ENCODE measurements around the gene ATP1A1.

The ATP1A1 gene

GRCh38 chr1:116408193-116408592, 35.1 kb downstream of the ATP1A1 start:
- Histone ChIP-seq H3K4me3 (ENCODE audit: insufficient read depth in 1 of 2, low read depth in 1 of 2, low read length in 2 of 2) (no peak overlapping the region), H3K14ac (ENCODE audit: low read length in 2 of 2) (no peak overlapping the region), H3K23ac (ENCODE audit: low read length in 2 of 2) (no peak overlapping the region), H2BK12ac (ENCODE audit: low read length in 2 of 2) (no peak overlapping the region), H3K27ac (ENCODE audit: low read length, poor library complexity, severe bottlenecking) (no peak overlapping the region), H3K4ac (ENCODE audit: low read depth in 1 of 2, low read length in 2 of 2) (no peak overlapping the region), H3K79me1 (replicated peaks; ENCODE audit: low read length, poor library complexity, severe bottlenecking) (peaks cover 10% of the 10 kb centered on the region), H2BK5ac (ENCODE audit: low read depth, low read length, poor library complexity, severe bottlenecking) (no peak overlapping the region), H3K18ac (ENCODE audit: low read depth in 1 of 2, low read length in 2 of 2) (no peak overlapping the region), H3K9ac (ENCODE audit: low read length) (no peak overlapping the region), H2BK15ac (ENCODE audit: low read depth, poor library complexity, severe bottlenecking) (no peak overlapping the region), H4K91ac (ENCODE audit: low read length) (no peak overlapping the region), H3K4me2 (ENCODE audit: low read length, poor library complexity, severe bottlenecking) (no peak overlapping the region), H2BK120ac (ENCODE audit: low read depth, low read length) (no peak overlapping the region), H3K4me1 (ENCODE audit: control insufficient read depth, insufficient read depth, low read depth, low read length) (peaks cover 8% of the 10 kb centered on the region), H3K36me3 (ENCODE audit: control insufficient read depth in 1 of 2, insufficient read depth in 2 of 2, low read depth in 1 of 2, low read length in 2 of 2) (peaks cover 45 to 61% of the 10 kb centered on the region in 2 experiments), H4K8ac (ENCODE audit: low read length) (no peak overlapping the region), H3K27me3 (ENCODE audit: control insufficient read depth in 1 of 2, insufficient read depth in 1 of 2, low read length in 2 of 2) (no peaks in the 10 kb centered on the region), H3K9me3 (ENCODE audit: control insufficient read depth, low read length) (no peaks in the 10 kb centered on the region), H2AFZ (ENCODE audit: low read depth, low read length) (no peak overlapping the region), H2AK5ac (ENCODE audit: low read length, severe bottlenecking) (no peak overlapping the region)
- DNase-seq = no peak
- WGBS = 95% methylated on average over 2 of the region's 2 CpGs

GRCh38 chr1:116408803-116409720, 36.0 kb downstream of the ATP1A1 start:
- H3K9ac ChIP-seq (ENCODE audit: low read length) = no peak overlapping the region
- no peak for DNase-seq
- H3K4me3 ChIP-seq (ENCODE audit: insufficient read depth in 1 of 2, low read depth in 1 of 2, low read length in 2 of 2) = no peak overlapping the region
- H4K8ac ChIP-seq (ENCODE audit: low read length) = no peak overlapping the region
- 96% methylated on average over 11 of the region's 13 CpGs for WGBS
- no peak overlapping the region for H3K18ac ChIP-seq (ENCODE audit: low read depth in 1 of 2, low read length in 2 of 2)
- no peaks in the 10 kb centered on the region for H3K27me3 ChIP-seq (ENCODE audit: control insufficient read depth in 1 of 2, insufficient read depth in 1 of 2, low read length in 2 of 2)
- peaks cover 44 to 53% of the 10 kb centered on the region in 2 experiments for H3K36me3 ChIP-seq (ENCODE audit: control insufficient read depth in 1 of 2, insufficient read depth in 2 of 2, low read depth in 1 of 2, low read length in 2 of 2)
- no peak overlapping the region for H2BK5ac ChIP-seq (ENCODE audit: low read depth, low read length, poor library complexity, severe bottlenecking)
- no peak overlapping the region for H3K14ac ChIP-seq (ENCODE audit: low read length in 2 of 2)
- no peak overlapping the region for H2AFZ ChIP-seq (ENCODE audit: low read depth, low read length)
- no peaks in the 10 kb centered on the region for H3K9me3 ChIP-seq (ENCODE audit: control insufficient read depth, low read length)
- H3K4me2 ChIP-seq (ENCODE audit: low read length, poor library complexity, severe bottlenecking) = no peak overlapping the region
- H4K91ac ChIP-seq (ENCODE audit: low read length) = no peak overlapping the region
- no peak overlapping the region for H2BK15ac ChIP-seq (ENCODE audit: low read depth, poor library complexity, severe bottlenecking)
- H2AK5ac ChIP-seq (ENCODE audit: low read length, severe bottlenecking) = no peak overlapping the region
- H3K79me1 ChIP-seq (replicated peaks; ENCODE audit: low read length, poor library complexity, severe bottlenecking) = peaks cover 10% of the 10 kb centered on the region
- no peak overlapping the region for H2BK120ac ChIP-seq (ENCODE audit: low read depth, low read length)
- H3K27ac ChIP-seq (ENCODE audit: low read length, poor library complexity, severe bottlenecking) = no peak overlapping the region
- peaks cover 8% of the 10 kb centered on the region for H3K4me1 ChIP-seq (ENCODE audit: control insufficient read depth, insufficient read depth, low read depth, low read length)
- H2BK12ac ChIP-seq (ENCODE audit: low read length in 2 of 2) = no peak overlapping the region
- H3K23ac ChIP-seq (ENCODE audit: low read length in 2 of 2) = no peak overlapping the region
- no peak overlapping the region for H3K4ac ChIP-seq (ENCODE audit: low read depth in 1 of 2, low read length in 2 of 2)

GRCh38 chr1:116409751-116410191, 36.7 kb downstream of the ATP1A1 start:
- Histone ChIP-seq H3K18ac (ENCODE audit: low read depth in 1 of 2, low read length in 2 of 2) (no peak overlapping the region), H2BK120ac (ENCODE audit: low read depth, low read length) (no peak overlapping the region), H3K4me1 (ENCODE audit: control insufficient read depth, insufficient read depth, low read depth, low read length) (peaks cover 5% of the 10 kb centered on the region), H2AFZ (ENCODE audit: low read depth, low read length) (no peak overlapping the region), H3K27ac (ENCODE audit: low read length, poor library complexity, severe bottlenecking) (no peak overlapping the region), H3K79me1 (replicated peaks; ENCODE audit: low read length, poor library complexity, severe bottlenecking) (peaks cover 10% of the 10 kb centered on the region), H4K91ac (ENCODE audit: low read length) (no peak overlapping the region), H3K4me2 (ENCODE audit: low read length, poor library complexity, severe bottlenecking) (no peak overlapping the region), H2BK15ac (ENCODE audit: low read depth, poor library complexity, severe bottlenecking) (no peak overlapping the region), H3K23ac (ENCODE audit: low read length in 2 of 2) (no peak overlapping the region), H2BK12ac (ENCODE audit: low read length in 2 of 2) (no peak overlapping the region), H3K27me3 (ENCODE audit: control insufficient read depth in 1 of 2, insufficient read depth in 1 of 2, low read length in 2 of 2) (no peaks in the 10 kb centered on the region), H3K4me3 (ENCODE audit: insufficient read depth in 1 of 2, low read depth in 1 of 2, low read length in 2 of 2) (no peak overlapping the region), H3K4ac (ENCODE audit: low read depth in 1 of 2, low read length in 2 of 2) (no peak overlapping the region), H2AK5ac (ENCODE audit: low read length, severe bottlenecking) (no peak overlapping the region), H3K36me3 (ENCODE audit: control insufficient read depth in 1 of 2, insufficient read depth in 2 of 2, low read depth in 1 of 2, low read length in 2 of 2) (peaks cover 37 to 46% of the 10 kb centered on the region in 2 experiments), H3K14ac (ENCODE audit: low read length in 2 of 2) (no peak overlapping the region), H3K9ac (ENCODE audit: low read length) (no peak overlapping the region), H2BK5ac (ENCODE audit: low read depth, low read length, poor library complexity, severe bottlenecking) (no peak overlapping the region), H4K8ac (ENCODE audit: low read length) (no peak overlapping the region), H3K9me3 (ENCODE audit: control insufficient read depth, low read length) (no peaks in the 10 kb centered on the region)
- DNase-seq = no peak
- WGBS = 79% methylated on average over 8 of the region's 8 CpGs

GRCh38 chr1:116411784-116412479, 38.9 kb downstream of the ATP1A1 start:
- H3K14ac ChIP-seq (ENCODE audit: low read length in 2 of 2) = no peak overlapping the region
- no peak overlapping the region for H2BK120ac ChIP-seq (ENCODE audit: low read depth, low read length)
- H3K9me3 ChIP-seq (ENCODE audit: control insufficient read depth, low read length) = no peaks in the 10 kb centered on the region
- H3K27me3 ChIP-seq (ENCODE audit: control insufficient read depth in 1 of 2, insufficient read depth in 1 of 2, low read length in 2 of 2) = no peaks in the 10 kb centered on the region
- H3K4ac ChIP-seq (ENCODE audit: low read depth in 1 of 2, low read length in 2 of 2) = no peak overlapping the region
- H3K27ac ChIP-seq (ENCODE audit: low read length, poor library complexity, severe bottlenecking) = no peak overlapping the region
- no peak overlapping the region for H2AFZ ChIP-seq (ENCODE audit: low read depth, low read length)
- no peak overlapping the region for H4K91ac ChIP-seq (ENCODE audit: low read length)
- no peak overlapping the region for H3K23ac ChIP-seq (ENCODE audit: low read length in 2 of 2)
- H3K9ac ChIP-seq (ENCODE audit: low read length) = no peak overlapping the region
- peaks cover 5% of the 10 kb centered on the region for H3K79me1 ChIP-seq (replicated peaks; ENCODE audit: low read length, poor library complexity, severe bottlenecking)
- H3K4me2 ChIP-seq (ENCODE audit: low read length, poor library complexity, severe bottlenecking) = no peak overlapping the region
- peaks cover 5% of the 10 kb centered on the region for H3K4me1 ChIP-seq (ENCODE audit: control insufficient read depth, insufficient read depth, low read depth, low read length)
- WGBS = 82% methylated on average over 2 of the region's 2 CpGs
- peak; percentile 37 for DNase-seq
- H4K8ac ChIP-seq (ENCODE audit: low read length) = no peak overlapping the region
- no peak overlapping the region for H2AK5ac ChIP-seq (ENCODE audit: low read length, severe bottlenecking)
- no peak overlapping the region for H3K4me3 ChIP-seq (ENCODE audit: insufficient read depth in 1 of 2, low read depth in 1 of 2, low read length in 2 of 2)
- peaks cover 16 to 24% of the 10 kb centered on the region in 2 experiments for H3K36me3 ChIP-seq (ENCODE audit: control insufficient read depth in 1 of 2, insufficient read depth in 2 of 2, low read depth in 1 of 2, low read length in 2 of 2)
- no peak overlapping the region for H2BK12ac ChIP-seq (ENCODE audit: low read length in 2 of 2)
- no peak overlapping the region for H3K18ac ChIP-seq (ENCODE audit: low read depth in 1 of 2, low read length in 2 of 2)
- no peak overlapping the region for H2BK5ac ChIP-seq (ENCODE audit: low read depth, low read length, poor library complexity, severe bottlenecking)
- no peak overlapping the region for H2BK15ac ChIP-seq (ENCODE audit: low read depth, poor library complexity, severe bottlenecking)

Measured in mesenchymal stem cell (in vitro differentiated cells and primary cell).